ENCODE data around the gene RAD51B. TPM values are rescaled to one million over a fixed set of nuclear protein-coding genes. Genes with fewer than 3 reads are reported as not detected.

RAD51B gene
- total RNA-seq, 4 donors from 2014 or later = 8.9 to 30.3 (median 10.4) TPM

GRCh38 chr14:68248481-68249255, 429.1 kb downstream of the RAD51B start:
- peak in 1 of 3 donors; percentile 33 for TF ChIP-seq CTCF (IDR thresholded peaks at IDR 0.05)
- peak; percentile 69 for ATAC-seq (ENCODE audit: low FRiP score)

GRCh38 chr14:68249661-68250451, 430.3 kb downstream of the RAD51B start:
- TF ChIP-seq CTCF (IDR thresholded peaks at IDR 0.05) = no peak
- ATAC-seq (ENCODE audit: low FRiP score) = no peak

More at GRCh38 chr14:68248481-68249255, 429.1 kb downstream of the RAD51B start:
- DNase-seq (ENCODE audit: low spot score) = no peak

DNA sequence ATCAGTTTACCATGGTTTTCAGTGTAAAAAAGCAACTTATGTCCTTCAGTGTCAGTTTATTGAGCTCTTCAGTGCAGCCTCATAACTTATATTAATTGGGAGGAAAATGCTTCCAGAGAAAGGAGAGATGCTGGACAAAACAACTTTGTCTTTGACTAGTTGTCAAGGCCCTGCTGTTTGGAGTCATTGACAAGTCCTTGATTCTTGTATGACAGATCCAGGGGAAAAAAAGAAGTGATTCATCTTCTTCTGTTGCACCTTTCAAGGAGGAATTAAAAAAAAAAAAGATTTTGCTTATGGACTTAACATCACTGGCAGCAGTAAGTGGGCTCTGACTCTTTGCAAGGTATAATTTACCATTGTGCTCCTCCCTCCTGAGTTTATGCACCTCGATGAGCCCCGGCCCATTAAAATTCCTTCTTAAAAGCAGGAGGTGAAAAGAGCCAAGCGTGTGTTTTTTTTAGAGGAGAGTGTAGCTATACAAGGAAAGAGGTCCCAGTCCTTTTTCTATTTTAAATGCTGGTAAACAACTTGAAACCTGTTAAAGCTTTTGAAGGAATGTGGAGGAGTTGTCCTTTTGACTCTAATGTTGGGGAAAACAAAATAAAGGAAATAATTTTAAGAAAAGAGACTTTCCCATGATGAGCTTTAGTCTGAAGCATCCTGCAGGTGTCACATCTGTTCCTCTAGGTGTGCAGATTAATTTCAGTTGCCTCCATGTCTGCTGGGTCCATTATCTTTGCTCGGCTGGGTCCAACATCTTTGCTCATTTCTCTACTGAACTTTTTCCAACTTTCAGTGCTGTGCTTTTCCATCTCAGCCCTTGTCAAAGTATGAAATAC, 431.6 kb downstream of the RAD51B start:
- ATAC-seq (ENCODE audit: low FRiP score) (no peak), DNase-seq (ENCODE audit: low spot score) (no peak)
- TF ChIP-seq CTCF (IDR thresholded peaks at IDR 0.05) = no peak

More at GRCh38 chr14:68249661-68250451, 430.3 kb downstream of the RAD51B start:
- DNase-seq (ENCODE audit: low spot score) = no peak

DNA sequence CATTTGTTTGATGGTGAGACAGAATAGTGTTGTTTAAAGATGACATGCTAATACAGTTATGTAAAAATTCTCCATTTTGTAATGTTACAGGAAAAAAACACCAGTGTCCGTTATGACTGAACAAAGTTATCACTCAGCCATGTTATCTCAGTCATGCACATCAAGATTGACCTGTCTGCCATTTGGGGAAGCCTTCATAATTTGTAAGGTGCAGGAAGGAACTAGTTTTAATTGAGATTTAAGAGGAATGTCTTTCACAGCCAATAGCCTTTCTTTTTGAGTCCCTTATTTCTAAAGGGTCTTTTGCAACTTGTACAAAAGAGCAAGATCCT, 432.2 kb downstream of the RAD51B start:
- no peak for ATAC-seq (ENCODE audit: low FRiP score)
- no peak for TF ChIP-seq CTCF (IDR thresholded peaks at IDR 0.05)
- no peak for DNase-seq (ENCODE audit: low spot score)

DNA sequence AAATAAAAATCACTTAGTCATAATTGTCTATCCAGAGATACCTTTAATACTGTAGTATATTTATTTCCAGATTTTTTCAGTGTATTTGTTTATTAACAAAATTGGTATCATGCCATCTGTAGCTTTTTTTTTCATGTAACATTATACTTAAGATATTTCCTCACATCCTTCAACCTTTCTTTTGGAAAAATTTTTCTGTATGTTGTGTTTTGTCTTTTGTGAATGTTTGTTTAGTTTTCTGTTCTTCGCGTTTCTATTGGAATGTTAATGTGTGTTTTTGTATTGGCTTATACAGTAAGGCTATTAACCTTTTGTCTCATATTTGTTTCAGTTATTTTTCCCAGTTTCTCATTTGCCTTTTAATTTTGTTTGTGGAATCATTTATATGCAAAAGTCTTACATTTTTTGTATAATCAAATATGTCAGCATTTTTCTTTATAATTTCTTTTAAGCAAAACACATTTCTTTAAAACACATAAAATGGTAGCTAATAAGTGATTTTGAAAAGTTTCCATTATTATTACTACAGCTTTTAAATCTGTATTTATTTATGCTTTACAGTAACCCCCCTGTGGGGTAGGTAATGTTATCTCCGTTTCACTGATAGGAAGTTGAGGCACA, 433.7 kb downstream of the RAD51B start:
- no peak for DNase-seq (ENCODE audit: low spot score)
- no peak for ATAC-seq (ENCODE audit: low FRiP score)
- TF ChIP-seq CTCF (IDR thresholded peaks at IDR 0.05) = no peak

GRCh38 chr14:68253878-68254528, 434.4 kb downstream of the RAD51B start:
- ATAC-seq (ENCODE audit: low FRiP score) (no peak), DNase-seq (ENCODE audit: low spot score) (no peak)
- no peak for TF ChIP-seq CTCF (IDR thresholded peaks at IDR 0.05)

All from omental fat pad (tissue), 4 donors.